Ovary (tissue), 3 donors: ENCODE results near the gene S100A10.

Experiments used
- POLR2A ChIP-seq: fragments of 450-650 bp; IDR thresholded peaks from one replicate; pipeline ENCODE4 v1.6.1; 2017; ENCODE audit warnings: antibody characterized with exemption, mild to moderate bottlenecking, moderate library complexity
- TF ChIP-seq, protein P1 (sequence below), 3 donors: fragments of 450-650 bp in 2 of 3; fragments of 200-600 bp in 1 of 3; IDR thresholded peaks; one replicate each; pipeline versions ENCODE4 v1.5.1 to v1.8.0; 2016 to 2022; ENCODE audit warnings: antibody characterized with exemption in 3 of 3, mild to moderate bottlenecking in 1 of 3
- donor health status: DM: no; HTN: no; CAD: no.

DNA sequence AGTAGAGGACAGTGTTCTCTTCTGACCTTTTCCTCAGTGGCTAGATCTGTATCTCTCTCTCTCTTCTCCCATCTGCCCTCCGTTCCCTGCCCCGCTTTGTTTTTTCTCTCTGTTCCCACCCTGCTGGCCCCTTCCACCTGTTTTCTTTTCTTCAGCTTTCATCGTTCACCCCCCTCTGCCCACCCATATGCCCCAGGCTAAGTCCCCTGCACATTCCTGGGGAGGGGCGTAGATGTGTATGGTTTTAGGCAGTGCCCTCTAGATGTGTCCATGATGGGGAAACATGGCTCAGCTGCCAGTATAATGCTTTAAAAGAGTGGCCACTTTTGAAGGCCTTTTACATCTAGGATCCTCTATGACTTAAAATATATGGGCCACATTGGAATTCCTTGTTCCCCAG is 29.6 kb upstream of the S100A10 start:
- TF ChIP-seq, protein P1, sequence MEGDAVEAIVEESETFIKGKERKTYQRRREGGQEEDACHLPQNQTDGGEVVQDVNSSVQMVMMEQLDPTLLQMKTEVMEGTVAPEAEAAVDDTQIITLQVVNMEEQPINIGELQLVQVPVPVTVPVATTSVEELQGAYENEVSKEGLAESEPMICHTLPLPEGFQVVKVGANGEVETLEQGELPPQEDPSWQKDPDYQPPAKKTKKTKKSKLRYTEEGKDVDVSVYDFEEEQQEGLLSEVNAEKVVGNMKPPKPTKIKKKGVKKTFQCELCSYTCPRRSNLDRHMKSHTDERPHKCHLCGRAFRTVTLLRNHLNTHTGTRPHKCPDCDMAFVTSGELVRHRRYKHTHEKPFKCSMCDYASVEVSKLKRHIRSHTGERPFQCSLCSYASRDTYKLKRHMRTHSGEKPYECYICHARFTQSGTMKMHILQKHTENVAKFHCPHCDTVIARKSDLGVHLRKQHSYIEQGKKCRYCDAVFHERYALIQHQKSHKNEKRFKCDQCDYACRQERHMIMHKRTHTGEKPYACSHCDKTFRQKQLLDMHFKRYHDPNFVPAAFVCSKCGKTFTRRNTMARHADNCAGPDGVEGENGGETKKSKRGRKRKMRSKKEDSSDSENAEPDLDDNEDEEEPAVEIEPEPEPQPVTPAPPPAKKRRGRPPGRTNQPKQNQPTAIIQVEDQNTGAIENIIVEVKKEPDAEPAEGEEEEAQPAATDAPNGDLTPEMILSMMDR (IDR thresholded peaks at IDR 0.05): no peak
- TF ChIP-seq POLR2A: no peak
